ENCODE data around the gene CARD9. TPM values are rescaled to one million over a fixed set of nuclear protein-coding genes. Genes with fewer than 3 reads are reported as not detected.
A peak's percentile ranks its signal among the peaks of the same experiment; 100 is the strongest.

Gene CARD9
- total RNA-seq, 2 donors from 2014 or later, result 0.78 to 1.3 TPM

DNA sequence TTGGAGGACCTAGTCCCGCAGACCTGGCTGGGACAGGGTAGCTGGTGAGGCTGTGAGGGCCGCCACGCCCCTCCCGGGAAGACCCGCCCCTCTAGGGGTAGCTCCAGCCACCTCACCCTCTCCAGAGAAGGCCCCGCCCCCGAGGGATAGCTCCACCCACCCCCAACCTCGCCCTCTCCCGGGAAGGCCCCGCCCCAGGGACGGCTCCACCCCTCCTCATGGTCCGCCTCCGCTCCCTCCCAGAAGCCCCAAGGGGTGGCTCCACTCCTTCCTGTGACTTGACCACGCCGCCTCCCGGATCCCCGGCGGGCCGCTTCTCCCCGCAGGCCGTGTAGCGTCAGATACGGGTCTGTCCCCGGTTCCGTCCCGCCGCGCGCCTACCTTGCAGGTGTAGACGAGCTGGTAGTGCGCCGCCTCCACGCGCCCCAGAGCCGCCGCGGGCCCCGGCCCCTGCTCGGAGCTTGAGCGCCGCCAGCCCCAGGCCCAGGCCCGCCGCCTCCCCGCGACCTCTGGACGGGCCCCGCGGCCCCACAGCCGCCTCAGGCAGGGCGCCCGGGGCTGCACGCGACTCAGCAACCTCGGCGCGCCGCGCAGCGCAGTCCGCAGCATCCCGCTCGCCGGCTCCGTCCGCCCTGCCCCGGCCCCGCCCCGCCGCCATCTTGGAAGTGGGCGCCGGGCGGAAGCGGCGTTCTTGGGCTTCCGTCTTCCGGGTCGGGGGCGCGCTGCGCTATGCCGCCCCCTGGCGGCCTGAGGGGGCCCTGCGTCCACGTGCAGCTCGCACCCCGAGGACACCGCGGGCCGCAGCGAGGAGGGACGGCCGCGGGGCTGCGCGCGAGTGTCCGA lies 10.1 kb downstream of the CARD9 start, which contains the start of gene DNLZ:
DNLZ (minus strand) TSS at position 639 of the 843 bp plus-strand sequence; CDS start at position 609, 30 bp downstream.
- peaks cover 22% of the 10 kb centered on the region for H3K4me1 ChIP-seq
- peak within 1 kb of the TSS; percentile 76 to 95 (median 95) for H3K27ac ChIP-seq
- H3K4me3 ChIP-seq, result peak within 1 kb of the TSS; percentile 9 to 60
- ATAC-seq (peak; percentile 95), DNase-seq (peak; percentile 97 to 98 (median 98))
- WGBS, 2 donors, result 2% methylated on average over 52 of the region's 97 CpGs; no CpG with 5 or more reads in 1 of the 2 donors
- TF ChIP-seq POLR2A (IDR thresholded peaks at IDR 0.05), result peak; percentile 85 to 92 (median 90)
- TF ChIP-seq, protein P1, sequence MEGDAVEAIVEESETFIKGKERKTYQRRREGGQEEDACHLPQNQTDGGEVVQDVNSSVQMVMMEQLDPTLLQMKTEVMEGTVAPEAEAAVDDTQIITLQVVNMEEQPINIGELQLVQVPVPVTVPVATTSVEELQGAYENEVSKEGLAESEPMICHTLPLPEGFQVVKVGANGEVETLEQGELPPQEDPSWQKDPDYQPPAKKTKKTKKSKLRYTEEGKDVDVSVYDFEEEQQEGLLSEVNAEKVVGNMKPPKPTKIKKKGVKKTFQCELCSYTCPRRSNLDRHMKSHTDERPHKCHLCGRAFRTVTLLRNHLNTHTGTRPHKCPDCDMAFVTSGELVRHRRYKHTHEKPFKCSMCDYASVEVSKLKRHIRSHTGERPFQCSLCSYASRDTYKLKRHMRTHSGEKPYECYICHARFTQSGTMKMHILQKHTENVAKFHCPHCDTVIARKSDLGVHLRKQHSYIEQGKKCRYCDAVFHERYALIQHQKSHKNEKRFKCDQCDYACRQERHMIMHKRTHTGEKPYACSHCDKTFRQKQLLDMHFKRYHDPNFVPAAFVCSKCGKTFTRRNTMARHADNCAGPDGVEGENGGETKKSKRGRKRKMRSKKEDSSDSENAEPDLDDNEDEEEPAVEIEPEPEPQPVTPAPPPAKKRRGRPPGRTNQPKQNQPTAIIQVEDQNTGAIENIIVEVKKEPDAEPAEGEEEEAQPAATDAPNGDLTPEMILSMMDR (IDR thresholded peaks at IDR 0.05), result peak; percentile 90 to 100 (median 99)
- intact Hi-C loops (cut with DNase I), result no loop called here
- H3K36me3 ChIP-seq (replicated peaks in 1 of 2; ENCODE audit: insufficient read depth in 1 of 2, low read depth in 2 of 2), result no peaks in the 10 kb centered on the region
- H3K9me3 ChIP-seq, result no peaks in the 10 kb centered on the region
- H3K27me3 ChIP-seq, result no peaks in the 10 kb centered on the region

DNA sequence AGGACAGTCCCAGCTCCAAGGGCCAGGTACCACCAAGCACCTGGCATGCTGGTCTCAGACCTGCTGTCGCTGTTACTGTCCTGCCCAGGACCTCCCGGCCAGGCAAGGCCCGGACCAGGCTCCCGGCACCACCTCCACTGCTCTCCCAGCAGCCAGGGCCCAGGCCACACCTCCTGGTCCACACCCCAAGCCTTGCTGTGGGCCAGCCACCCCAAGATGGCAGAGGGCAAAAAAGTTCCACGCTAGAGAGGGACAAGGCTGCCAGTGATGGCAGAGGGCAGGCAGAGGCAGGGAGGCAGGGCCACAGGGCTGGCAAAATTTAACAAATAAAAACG lies 11.1 kb downstream of the CARD9 start:
- Histone ChIP-seq H3K4me3 (no peak overlapping the region), H3K4me1 (peaks cover 22% of the 10 kb centered on the region), H3K36me3 (replicated peaks in 1 of 2; ENCODE audit: insufficient read depth in 1 of 2, low read depth in 2 of 2) (no peaks in the 10 kb centered on the region), H3K27me3 (no peaks in the 10 kb centered on the region), H3K27ac (peak overlapping the region; percentile 76 to 95 (median 95)), H3K9me3 (no peaks in the 10 kb centered on the region)
- WGBS, 2 donors, result 68 to 75% methylated on average over 2 to 6 of the region's 6 CpGs
- ATAC-seq (no peak), DNase-seq (no peak)
- intact Hi-C loops (cut with DNase I), result no loop called here
- TF ChIP-seq, protein P1 (IDR thresholded peaks at IDR 0.05), result no peak
- TF ChIP-seq POLR2A (IDR thresholded peaks at IDR 0.05), result no peak

DNA sequence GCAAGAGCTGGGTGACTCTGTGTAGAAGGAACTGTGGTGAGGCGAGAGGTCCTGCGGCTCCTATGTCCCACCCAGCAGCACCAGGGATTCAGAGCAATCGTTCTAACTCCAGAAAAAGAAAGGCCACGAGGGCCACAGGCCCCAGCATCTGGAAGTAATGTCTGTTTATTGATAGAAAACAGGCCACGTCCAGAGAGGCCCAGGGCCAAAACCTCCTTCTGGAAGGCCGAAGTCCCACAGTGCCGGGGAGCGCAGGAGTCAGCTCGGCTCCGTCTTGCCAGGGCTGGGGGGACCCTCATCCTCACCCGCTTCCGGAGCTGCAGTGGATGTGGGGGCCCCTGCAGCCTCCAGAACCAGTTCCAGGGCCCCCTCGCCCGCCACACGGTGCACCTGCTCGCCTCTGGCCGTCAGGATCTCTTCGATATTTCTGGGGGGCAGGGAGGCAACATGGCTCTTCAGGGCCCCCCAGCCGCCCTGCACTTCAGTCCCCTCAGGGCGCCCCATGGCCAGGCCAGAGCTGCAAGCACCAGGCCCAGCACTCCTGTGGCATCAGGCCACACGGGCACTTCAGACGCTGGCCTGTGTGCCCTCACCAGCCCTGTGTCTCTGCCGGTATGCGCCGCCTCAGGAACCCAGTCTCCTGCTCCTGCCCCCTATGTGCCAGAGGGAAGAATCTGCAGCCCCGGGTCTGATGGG lies 11.6 kb downstream of the CARD9 start:
- H3K27ac ChIP-seq, result peak overlapping the region in 1 of 4 donors; percentile 39
- DNase-seq (no peak), ATAC-seq (no peak)
- TF ChIP-seq POLR2A (IDR thresholded peaks at IDR 0.05), result no peak
- TF ChIP-seq, protein P1 (IDR thresholded peaks at IDR 0.05), result no peak
- H3K9me3 ChIP-seq, result no peaks in the 10 kb centered on the region
- H3K4me1 ChIP-seq, result peaks cover 22% of the 10 kb centered on the region
- no peak overlapping the region for H3K4me3 ChIP-seq
- intact Hi-C loops (cut with DNase I), result no loop called here
- no peaks in the 10 kb centered on the region for H3K36me3 ChIP-seq (replicated peaks in 1 of 2; ENCODE audit: insufficient read depth in 1 of 2, low read depth in 2 of 2)
- 81 to 87% methylated on average over 4 to 26 of the region's 26 CpGs for WGBS, 2 donors
- no peaks in the 10 kb centered on the region for H3K27me3 ChIP-seq

DNA sequence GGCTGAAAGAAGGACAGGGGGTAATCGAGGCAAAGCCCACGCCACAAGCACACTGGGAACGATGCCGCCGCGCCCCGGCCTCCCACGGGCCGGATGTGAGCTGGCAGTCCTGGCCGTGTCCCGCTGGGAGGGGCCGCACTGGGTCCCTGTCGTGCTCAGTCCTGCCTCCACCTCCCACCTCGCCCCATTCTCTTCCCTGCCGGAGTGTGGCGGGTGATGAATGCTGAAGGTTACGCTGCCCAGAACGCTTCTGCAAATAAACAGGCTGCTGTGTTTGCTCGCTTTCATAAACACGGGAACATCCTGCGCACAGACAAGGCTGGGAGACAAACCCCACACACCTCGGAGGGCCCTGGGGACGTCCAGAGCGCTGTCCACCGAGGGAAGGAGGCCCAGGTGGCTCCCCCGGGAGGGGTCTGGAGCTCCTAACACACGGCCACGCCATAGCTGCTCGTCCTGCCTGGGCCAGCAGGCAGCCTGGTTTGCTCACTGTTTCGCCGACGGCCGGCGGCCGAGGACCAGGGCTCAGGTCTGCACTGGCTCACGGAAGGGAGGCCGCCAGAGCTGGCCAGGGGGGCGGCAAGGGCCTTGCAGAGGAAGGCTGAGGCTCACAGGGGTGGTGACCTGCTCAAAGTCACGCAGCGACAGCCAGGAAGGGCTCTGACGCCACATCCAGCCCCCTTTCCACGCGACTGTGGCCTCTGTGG lies 12.3 kb downstream of the CARD9 start:
- H3K4me1 ChIP-seq, result peaks cover 22% of the 10 kb centered on the region
- peak overlapping the region in 1 of 4 donors; percentile 39 for H3K27ac ChIP-seq
- no peaks in the 10 kb centered on the region for H3K27me3 ChIP-seq
- TF ChIP-seq POLR2A (IDR thresholded peaks at IDR 0.05), result no peak
- TF ChIP-seq, protein P1 (IDR thresholded peaks at IDR 0.05), result no peak
- no peak for ATAC-seq
- DNase-seq, result no peak
- H3K36me3 ChIP-seq (replicated peaks in 1 of 2; ENCODE audit: insufficient read depth in 1 of 2, low read depth in 2 of 2), result no peaks in the 10 kb centered on the region
- intact Hi-C loops (cut with DNase I), result no loop called here
- H3K4me3 ChIP-seq, result no peak overlapping the region
- no peaks in the 10 kb centered on the region for H3K9me3 ChIP-seq
- 81 to 87% methylated on average over 33 to 42 of the region's 43 CpGs for WGBS, 2 donors
